LNCaP clone FGC (cell line): Measurements from ENCODE around the gene SLC39A7.
"Not testable (repeated sequence)": the region's sequence is repeated elsewhere in the genome, so short reads cannot be mapped to it uniquely, and the experiment has no call there.

Experiments
- DNase-seq: peaks from one replicate; pipeline ENCODE4 v3.0.0-alpha.2; 2011; ENCODE audit warnings: low read depth
- H3K4me3 ChIP-seq: 2 replicates; pipeline ENCODE4 v1.5.1; 2011; ENCODE audit warnings: mild to moderate bottlenecking, low read depth, low read length, control low read depth
- CTCF ChIP-seq: IDR thresholded peaks from 2 replicates; pipeline ENCODE4 v1.5.1; 2012; ENCODE audit warnings: mild to moderate bottlenecking; ENCODE audit not compliant: control insufficient read depth, insufficient read depth; ENCODE audit errors: extremely low read depth

The SLC39A7 gene

DNA sequence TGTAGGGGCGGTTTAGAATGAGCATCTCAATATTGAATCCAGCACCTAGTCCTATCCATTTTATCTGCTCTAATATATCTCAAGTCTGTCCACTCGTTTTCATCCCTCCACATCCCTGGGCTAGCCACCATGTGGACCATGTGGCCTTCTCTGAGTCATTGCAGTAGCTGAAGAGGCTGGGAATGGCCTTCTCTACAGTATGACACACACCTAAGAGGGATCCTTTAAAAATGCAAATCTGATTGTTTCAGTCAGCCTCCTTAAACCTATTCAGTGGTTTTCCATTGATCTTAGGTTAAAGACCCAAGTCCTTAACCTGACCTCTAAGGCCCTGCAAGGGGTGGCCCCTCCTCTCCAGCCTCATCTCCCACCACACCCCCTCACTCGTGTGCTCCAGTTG, 17.0 kb downstream of the SLC39A7 start:
- no peak overlapping the region for H3K4me3 ChIP-seq
- DNase-seq: no peak
- no peak for TF ChIP-seq CTCF

GRCh38 chr6:33226503-33227120, 25.9 kb downstream of the SLC39A7 start:
- H3K4me3 ChIP-seq, DNase-seq: not testable (repeated sequence)

DNA sequence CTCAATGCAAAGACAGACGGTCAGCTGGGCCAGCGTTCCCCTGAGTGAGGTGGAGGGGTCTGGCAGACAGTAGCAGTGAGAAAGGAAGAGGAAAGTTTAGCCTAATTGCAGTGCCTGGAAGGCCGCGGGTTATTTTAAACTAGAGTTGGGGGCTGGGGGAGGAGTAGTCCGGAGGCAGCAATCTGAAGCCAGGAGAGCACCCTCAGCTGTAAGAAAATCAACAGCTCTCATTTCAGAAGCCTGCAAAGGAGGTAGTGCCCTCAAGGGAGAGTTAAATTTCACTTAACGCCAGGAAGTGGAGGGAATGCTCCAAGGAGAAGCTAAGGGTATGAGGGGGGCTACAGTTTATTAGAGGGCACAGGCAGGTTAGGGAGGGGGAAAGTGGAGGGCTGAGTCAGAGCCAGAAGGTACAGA, 34.6 kb downstream of the SLC39A7 start:
- DNase-seq: no peak
- no peak for TF ChIP-seq CTCF
- no peak overlapping the region for H3K4me3 ChIP-seq

DNA sequence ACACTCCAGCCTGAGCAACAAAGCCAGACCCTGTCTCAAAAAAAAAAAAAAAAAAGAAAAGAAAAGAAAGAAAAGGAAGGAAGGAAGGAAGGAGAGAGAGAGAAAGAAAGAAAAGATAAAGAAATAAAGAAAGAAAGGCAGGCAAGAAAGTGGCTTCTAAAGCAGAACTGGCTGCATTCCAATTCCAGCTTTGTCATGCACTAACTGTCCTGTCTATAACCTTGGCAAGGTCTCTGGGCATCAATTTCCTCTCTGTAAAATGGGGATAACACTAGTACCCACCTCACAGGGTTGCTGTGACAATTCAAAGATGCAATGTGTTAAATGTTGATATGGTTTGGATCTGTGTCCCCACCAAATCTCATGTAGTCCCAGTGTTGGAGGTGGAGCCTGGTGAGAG, 35.7 kb downstream of the SLC39A7 start:
- TF ChIP-seq CTCF: no peak
- H3K4me3 ChIP-seq: no peak overlapping the region
- no peak for DNase-seq

- DNase-seq: no peak
- no peak for TF ChIP-seq CTCF
- H3K4me3 ChIP-seq: no peak overlapping the region
Observed at GRCh38 chr6:33236852-33237251, 36.2 kb downstream of the SLC39A7 start.

DNA sequence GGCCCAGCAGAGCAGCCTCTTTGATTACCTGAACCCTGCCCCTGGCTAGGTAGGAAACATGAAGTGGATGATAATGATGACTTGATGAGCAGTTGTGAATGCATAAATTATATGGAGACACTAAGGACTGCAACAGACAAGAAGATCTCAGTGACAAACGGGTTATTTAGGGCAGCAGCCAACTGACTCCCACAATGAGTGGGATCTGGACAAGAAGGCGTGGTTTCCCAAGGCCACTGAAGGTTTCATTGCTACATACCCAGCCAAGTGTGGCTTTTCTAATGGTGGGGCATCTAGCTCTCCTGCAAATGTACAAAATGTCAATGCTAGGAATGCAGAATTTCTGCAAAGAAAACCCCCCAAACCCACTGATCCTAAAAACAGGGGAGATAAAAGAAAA, 37.1 kb downstream of the SLC39A7 start:
- no peak for DNase-seq
- H3K4me3 ChIP-seq: no peak overlapping the region
- no peak for TF ChIP-seq CTCF

GRCh38 chr6:33241968-33242367, 41.3 kb downstream of the SLC39A7 start:
- H3K4me3 ChIP-seq: no peak overlapping the region
- no peak for TF ChIP-seq CTCF
- DNase-seq: no peak
